GM18873 (cell line): ENCODE data around the gene SRXN1.

Experiments
- ATAC-seq: cut with Tn5 transposase; IDR thresholded peaks from one replicate; pipeline ENCODE4 v1.9.1; 2021; ENCODE audit warnings: mild to moderate bottlenecking, moderate library complexity, moderate number of reproducible peaks; ENCODE audit not compliant: unreplicated experiment, low FRiP score

SRXN1 gene

GRCh38 chr20:637559-637958 is 15.4 kb downstream of the SRXN1 start:
- no peak for ATAC-seq

- no peak for ATAC-seq
Measured at GRCh38 chr20:635893-636338, 17.1 kb downstream of the SRXN1 start.

DNA sequence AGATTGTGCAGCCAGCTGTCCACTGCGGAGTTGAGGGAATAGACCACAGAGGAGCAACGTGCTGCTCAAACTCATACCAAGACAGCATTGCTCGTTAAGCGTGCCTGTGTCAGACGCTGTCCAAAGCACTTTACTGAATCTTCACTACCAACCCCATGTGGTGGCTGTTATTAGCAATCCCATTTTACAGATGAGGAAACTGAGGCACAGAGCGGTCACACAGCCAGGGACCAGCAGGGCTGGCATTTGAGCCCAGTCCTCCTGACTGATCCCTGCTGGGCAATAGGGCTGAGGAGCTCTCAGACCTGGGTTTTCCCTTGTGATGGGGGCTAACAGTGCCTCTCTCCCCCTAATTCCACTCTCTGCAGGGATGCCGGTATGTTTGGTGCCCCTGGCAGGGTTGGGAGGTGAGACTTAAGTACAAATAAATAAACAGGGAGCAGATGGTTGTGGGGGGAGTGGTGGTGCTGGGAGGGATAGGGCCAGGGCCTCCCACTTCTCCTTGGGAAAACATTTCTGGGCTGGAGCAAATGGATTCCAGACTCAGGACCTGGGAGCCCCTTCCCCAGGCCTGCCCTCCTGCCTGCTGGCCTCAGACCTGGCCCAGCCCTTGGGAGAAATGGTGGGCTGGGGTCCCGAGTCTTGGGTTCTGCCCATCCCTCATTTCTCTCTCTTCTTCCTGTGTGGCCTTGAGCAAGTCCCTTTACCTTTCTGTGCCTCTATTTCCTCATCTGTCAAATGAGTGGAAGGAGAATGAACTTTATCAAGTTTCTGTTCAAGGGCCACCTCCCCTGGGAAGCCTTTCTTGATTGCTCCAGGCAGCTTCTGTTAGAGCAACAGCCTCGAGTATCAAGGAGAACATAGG is 17.7 kb downstream of the SRXN1 start:
- ATAC-seq = no peak

DNA sequence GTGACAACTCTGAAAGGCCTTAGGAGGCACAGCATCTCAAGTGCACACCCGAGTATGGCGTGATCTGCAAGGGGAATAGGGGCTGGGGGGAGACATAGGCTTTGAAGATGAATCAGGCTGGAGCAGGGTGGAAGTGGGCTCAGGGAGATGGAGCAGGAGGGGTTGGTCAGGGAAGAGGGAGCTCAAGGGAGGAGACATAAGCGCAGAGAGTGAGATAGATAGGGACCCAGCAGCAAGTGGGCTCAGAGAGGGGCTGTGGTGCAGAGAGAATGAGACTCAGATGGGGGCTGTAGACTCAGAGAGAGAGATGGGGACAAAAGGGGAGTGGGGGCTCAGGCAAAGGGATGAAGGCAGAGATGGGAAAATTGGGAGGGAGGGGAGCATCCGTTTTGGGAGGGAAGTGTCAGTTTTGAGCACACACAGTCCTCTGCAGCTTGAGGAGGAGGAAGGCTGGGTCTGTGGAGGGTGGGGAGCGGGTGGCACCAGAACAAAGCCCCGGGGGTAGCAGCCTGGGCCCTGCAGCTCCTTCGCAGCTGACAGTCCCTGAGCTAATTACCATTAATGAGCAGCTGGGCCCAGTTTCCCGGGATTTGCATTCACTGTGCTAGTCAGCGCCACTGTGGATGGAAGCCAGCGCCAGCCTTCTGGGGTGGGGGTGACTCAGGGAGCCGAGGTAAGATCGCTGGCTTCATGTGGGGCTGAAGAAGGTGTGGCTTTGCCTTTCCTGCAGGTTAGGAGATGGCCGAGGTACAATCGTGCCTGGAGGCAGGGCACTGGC is 18.7 kb downstream of the SRXN1 start:
- no peak for ATAC-seq

DNA sequence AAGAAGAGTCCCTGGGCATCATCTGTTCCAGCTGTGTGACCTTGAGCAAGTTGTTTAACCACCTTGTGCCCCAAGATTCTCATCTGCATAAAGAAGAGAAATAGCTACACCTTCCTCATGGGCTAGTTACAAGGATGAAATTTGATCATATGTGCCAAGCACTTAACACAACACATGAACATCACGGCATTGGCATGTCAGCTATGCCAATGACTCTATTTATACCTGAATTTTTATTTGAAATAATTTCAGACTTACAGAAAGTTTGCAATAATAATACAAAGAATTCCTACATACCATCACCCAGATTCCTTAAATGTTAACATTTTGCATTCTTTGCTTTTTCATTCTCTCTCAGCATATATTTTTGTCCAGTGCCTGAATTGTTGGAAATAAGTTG is 21.9 kb downstream of the SRXN1 start:
- ATAC-seq = no peak

GRCh38 chr20:626579-626978 is 26.4 kb downstream of the SRXN1 start:
- ATAC-seq = no peak

GRCh38 chr20:625360-625932 is 27.6 kb downstream of the SRXN1 start:
- ATAC-seq = no peak

- ATAC-seq = no peak
Measured at GRCh38 chr20:623704-624103, 29.3 kb downstream of the SRXN1 start.

- ATAC-seq = no peak
Measured at GRCh38 chr20:623021-623420, 30.0 kb downstream of the SRXN1 start.

DNA sequence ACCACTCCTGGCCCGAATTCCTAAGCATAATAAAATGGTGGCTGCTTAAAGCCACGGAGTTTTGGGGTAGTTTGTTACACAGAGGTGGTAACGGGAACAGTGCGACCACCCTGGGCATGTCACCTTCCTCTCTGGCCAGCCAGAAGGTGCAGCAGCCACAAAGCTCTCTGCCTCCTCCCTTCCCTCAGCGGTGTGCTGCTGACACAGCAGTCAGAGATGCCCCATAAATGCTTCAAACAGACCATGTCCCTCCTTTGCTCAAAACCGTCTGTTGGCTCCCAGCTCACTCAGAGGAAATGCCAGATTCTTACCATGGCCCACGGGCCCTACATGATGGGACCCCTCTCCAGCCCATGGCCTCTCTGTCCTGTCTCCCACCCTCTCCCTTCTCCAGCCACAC is 30.8 kb downstream of the SRXN1 start:
- ATAC-seq = no peak

DNA sequence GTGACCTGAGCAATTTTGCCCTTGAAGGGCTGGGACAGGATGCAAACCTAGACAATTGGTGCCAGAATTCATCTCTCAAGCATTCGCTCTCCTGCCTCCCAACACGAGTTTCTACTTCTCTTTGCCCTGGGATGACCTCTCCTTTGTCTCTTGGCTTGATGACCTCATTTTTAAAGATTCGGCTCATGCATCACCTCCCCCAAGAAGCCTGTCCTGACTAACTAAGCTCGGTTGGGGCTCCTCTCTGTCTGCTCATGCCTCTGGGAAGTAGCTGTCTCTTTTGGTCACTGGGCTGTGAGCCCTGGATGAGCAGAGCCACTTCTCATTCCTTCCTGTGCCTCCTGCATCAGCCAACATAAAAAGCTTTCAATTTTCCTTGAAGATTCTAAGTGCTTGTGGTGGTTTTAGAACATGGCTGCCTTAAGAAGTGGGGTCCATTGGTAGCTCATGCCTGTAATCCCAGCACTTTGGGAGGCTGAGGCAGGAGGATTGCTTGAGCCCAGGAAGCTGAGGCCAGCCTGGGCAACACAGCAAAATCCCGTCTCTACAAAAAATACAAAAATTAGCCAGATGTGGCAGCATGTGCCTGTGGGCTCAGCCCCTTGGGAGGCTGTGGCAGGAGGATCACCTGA is 31.8 kb downstream of the SRXN1 start:
- no peak for ATAC-seq

- no peak for ATAC-seq
Measured at GRCh38 chr20:620246-620645, 32.8 kb downstream of the SRXN1 start.

GRCh38 chr20:618980-619379 is 34.0 kb downstream of the SRXN1 start:
- ATAC-seq = no peak

GRCh38 chr20:617934-618690 is 34.9 kb downstream of the SRXN1 start:
- no peak for ATAC-seq

DNA sequence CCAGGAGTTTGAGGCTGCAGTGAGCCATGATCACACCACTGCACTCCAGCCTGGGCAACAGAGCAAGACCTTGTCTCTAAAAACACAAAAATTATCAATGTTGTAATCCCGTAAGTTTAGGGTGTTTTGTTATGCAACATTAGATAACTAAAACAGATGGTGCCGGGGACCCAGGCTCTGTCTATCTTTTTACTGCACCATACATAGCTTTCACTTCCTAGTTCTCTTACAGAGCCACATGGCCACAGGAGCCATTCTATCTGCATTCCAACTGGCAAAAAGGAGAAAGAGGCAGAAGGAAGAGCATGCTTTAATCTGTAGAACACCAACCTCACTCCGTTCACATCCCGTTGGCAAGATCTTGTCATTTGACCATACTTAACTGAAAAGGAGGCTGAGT is 37.5 kb downstream of the SRXN1 start:
- no peak for ATAC-seq

DNA sequence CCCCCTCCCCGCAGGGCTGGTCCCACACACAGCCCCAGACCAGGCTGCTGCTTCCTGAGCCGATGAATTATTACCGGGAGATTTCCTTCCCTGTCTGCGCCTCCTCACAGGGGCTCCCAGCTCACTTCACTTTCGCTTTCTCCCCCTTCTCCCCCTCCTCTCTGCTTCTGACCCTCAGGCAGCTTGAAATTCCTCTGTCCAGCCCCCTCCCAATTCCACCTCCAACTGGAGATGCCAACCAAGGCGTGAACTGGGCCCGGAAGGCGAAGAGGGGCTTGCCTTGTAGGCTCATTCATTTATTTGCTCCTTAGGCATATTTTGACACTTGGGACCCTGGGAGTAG is 41.2 kb downstream of the SRXN1 start:
- ATAC-seq = no peak

DNA sequence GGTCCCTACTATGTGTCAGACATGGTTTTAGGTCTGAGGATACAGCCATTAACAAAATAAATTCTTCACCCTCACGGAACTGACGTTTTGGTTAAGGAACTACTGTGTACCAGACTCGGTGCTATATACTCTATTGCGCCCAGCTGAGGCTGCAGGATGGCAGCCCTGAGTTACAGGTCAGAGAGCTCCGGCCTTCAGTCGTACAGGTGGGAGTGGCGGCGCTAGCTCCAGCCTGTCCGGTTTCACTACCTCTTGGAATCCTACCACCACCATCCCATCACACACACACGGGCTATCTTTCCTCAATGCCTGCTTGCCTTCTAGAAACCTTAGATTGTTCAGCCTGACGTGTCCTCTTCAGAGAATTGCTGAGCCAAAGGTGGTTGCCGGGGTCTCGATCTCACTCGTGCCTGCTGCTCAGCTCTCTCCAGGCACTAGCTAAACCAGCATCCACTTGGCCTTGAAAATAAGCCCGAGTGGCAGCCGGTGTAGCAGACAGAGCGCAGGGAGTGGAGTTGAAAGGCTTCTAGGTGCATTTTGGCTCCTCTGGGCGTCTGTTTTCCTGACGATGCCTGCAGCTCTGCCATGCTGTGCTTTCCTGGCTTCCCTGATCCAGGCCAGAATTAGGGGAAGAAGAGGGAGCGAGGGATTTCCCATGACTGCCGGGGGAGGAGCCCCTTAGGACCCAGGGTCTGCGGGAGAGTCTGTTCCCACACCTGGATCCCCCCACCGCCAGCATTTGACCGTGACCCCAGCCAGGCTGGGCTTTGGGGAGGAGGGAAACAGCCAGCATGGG is 41.8 kb downstream of the SRXN1 start:
- no peak for ATAC-seq

DNA sequence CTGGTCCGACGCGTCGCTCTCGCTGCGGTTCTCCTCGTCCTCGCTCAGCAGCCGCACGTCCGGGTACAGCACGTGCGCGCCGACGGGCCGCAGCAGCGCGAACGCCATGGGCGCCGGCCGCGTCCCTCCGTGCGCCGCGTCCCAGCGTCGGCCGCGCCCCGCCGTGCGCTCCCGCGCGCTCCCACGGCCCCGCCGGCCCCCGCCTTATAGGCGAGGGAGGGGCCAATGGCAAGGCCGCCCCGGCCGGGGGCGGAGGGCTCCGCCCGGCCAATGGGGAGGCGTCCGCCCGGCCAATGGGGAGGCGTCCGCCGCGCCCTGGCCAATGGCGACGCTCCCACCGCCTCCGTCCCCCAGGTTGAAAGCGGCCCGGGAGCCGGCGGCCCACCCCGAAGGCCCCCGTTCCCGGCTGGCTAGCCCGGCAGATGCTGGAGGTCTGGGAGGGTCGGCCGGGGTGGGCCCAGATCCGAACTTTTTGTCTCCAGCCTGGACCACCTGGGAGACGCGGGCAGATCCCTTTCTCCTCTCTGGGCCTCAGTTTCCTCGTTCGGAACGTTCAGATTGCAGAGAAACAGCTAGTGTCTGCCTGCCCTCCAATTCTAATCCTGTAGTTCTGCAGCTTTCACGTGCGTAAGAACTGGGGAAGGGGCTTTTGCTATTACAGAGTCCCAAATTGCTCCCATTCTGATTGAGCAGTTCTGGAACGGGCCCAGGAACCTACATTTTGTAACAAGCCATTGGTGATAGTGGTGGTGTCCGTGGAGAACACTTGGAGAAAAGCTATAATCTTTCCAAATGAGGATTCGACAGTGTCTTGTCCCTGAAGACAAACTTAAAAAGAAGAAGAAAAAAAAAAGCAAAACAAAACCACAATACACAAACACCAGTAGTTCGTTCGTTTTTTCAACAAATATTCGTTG is 42.6 kb downstream of the SRXN1 start, which contains the start of gene TCF15:
TCF15 (minus strand) TSS at position 180 of the 917 bp plus-strand sequence; CDS start at position 108, 72 bp downstream.
- no peak for ATAC-seq
